HepG2 (cell line): ENCODE results near the gene DPP8. TPM values are rescaled to one million over a fixed set of nuclear protein-coding genes. Genes with fewer than 3 reads are reported as not detected.

Experiments used
- ARHGAP35 ChIP-seq: sonication (generic); formaldehyde crosslinking; IDR thresholded peaks from 2 replicates; pipeline ENCODE4 v1.9.0; 2022; ENCODE audit warnings: mild to moderate bottlenecking, inconsistent platforms, moderate library complexity, missing genetic modification reagents, borderline replicate concordance
- ATM ChIP-seq: fragments of 450-650 bp; IDR thresholded peaks from 2 replicates; pipeline ENCODE4 v1.7.1; 2017; ENCODE audit warnings: mild to moderate bottlenecking, borderline replicate concordance
- BRCA1 ChIP-seq: sonication (generic); formaldehyde crosslinking; IDR thresholded peaks from 2 replicates; pipeline ENCODE4 v1.4.0; 2020; ENCODE audit warnings: missing genetic modification reagents
- CBX2 ChIP-seq, 2 experiments: fragments of 200-600 bp in 1 of 2; sonication (generic); formaldehyde crosslinking in 1 of 2; IDR thresholded peaks; 2 replicates each; pipeline versions ENCODE4 v1.7.0 to v1.8.1; 2018 to 2022; ENCODE audit warnings: low read depth in 2 of 2, low read length in 1 of 2, mild to moderate bottlenecking in 1 of 2, missing genetic modification reagents in 1 of 2
- CEBPG ChIP-seq: IDR thresholded peaks from 2 replicates; pipeline ENCODE4 v1.6.1; 2016
- CENPX ChIP-seq: sonication (generic); formaldehyde crosslinking; IDR thresholded peaks from 2 replicates; pipeline ENCODE4 v1.9.0; 2021; ENCODE audit warnings: mild to moderate bottlenecking, missing genetic modification reagents, moderate library complexity
- KAT2B ChIP-seq: fragments of 150-350 bp; IDR thresholded peaks from 2 replicates; pipeline ENCODE4 v1.6.1; 2014; ENCODE audit warnings: low read depth, low read length, borderline replicate concordance
- KDM3A ChIP-seq: IDR thresholded peaks from 2 replicates; pipeline ENCODE4 v1.6.1; 2018; ENCODE audit warnings: low read depth, missing compliant biosample characterization
- MEIS2 ChIP-seq: sonication (generic); formaldehyde crosslinking; IDR thresholded peaks from 2 replicates; pipeline ENCODE4 v1.9.0; 2021; ENCODE audit warnings: mild to moderate bottlenecking, missing genetic modification reagents
- NCOA5 ChIP-seq: sonication (generic); formaldehyde crosslinking; IDR thresholded peaks from 2 replicates; pipeline ENCODE4 v1.4.0; 2020; ENCODE audit warnings: missing genetic modification reagents
- NFYB ChIP-seq: sonication (generic); formaldehyde crosslinking; IDR thresholded peaks from 2 replicates; pipeline ENCODE4 v1.4.0; 2020; ENCODE audit warnings: missing genetic modification reagents
- PRMT3 ChIP-seq: sonication (generic); formaldehyde crosslinking; IDR thresholded peaks from 2 replicates; pipeline ENCODE4 v1.8.1; 2022; ENCODE audit warnings: low read depth, mild to moderate bottlenecking, moderate library complexity, missing genetic modification reagents, borderline replicate concordance
- RNF2 ChIP-seq: fragments of 450-650 bp; conservative IDR thresholded peaks from 2 replicates; pipeline ENCODE4 v1.6.1; 2016; ENCODE audit warnings: low read depth
- SP4 ChIP-seq: sonication (generic); formaldehyde crosslinking; IDR thresholded peaks from 2 replicates; pipeline ENCODE4 v1.8.1; 2023; ENCODE audit warnings: mild to moderate bottlenecking, missing genetic modification reagents
- TBX2 ChIP-seq: sonication (generic); formaldehyde crosslinking; IDR thresholded peaks from 2 replicates; pipeline ENCODE4 v1.5.0; 2020; ENCODE audit warnings: missing genetic modification reagents, mild to moderate bottlenecking, borderline replicate concordance
- WIZ ChIP-seq: sonication (generic); formaldehyde crosslinking; IDR thresholded peaks from 2 replicates; pipeline ENCODE4 v1.5.1; 2020; ENCODE audit warnings: mild to moderate bottlenecking, missing genetic modification reagents
- ZNF234 ChIP-seq: sonication (generic); formaldehyde crosslinking; conservative IDR thresholded peaks from 2 replicates; pipeline ENCODE4 v1.5.1; 2020; ENCODE audit warnings: mild to moderate bottlenecking, missing genetic modification reagents
- ZNF468 ChIP-seq: sonication (generic); formaldehyde crosslinking; IDR thresholded peaks from 2 replicates; pipeline ENCODE4 v1.8.0; 2022; ENCODE audit warnings: mild to moderate bottlenecking, moderate library complexity, missing genetic modification reagents
- ZNF501 ChIP-seq: sonication (generic); formaldehyde crosslinking; IDR thresholded peaks from 2 replicates; pipeline ENCODE4 v1.5.1; 2020; ENCODE audit warnings: mild to moderate bottlenecking, moderate library complexity, missing genetic modification reagents
- ZNF615 ChIP-seq: sonication (generic); formaldehyde crosslinking; IDR thresholded peaks from 2 replicates; pipeline ENCODE4 v1.5.0; 2020; ENCODE audit warnings: mild to moderate bottlenecking, missing genetic modification reagents, borderline replicate concordance
- ZNF766 ChIP-seq: sonication (generic); formaldehyde crosslinking; IDR thresholded peaks from 2 replicates; pipeline ENCODE4 v1.5.0; 2020; ENCODE audit warnings: missing genetic modification reagents, borderline replicate concordance
- ZNF841 ChIP-seq: sonication (generic); formaldehyde crosslinking; IDR thresholded peaks from 2 replicates; pipeline ENCODE4 v1.8.1; 2023; ENCODE audit warnings: missing genetic modification reagents, borderline replicate concordance
- ZSCAN25 ChIP-seq: sonication (generic); formaldehyde crosslinking; IDR thresholded peaks from 2 replicates; pipeline ENCODE4 v1.8.0; 2022; ENCODE audit warnings: mild to moderate bottlenecking, missing genetic modification reagents
- polyA plus RNA-seq, 8 experiments: library from polyadenylated mRNA; depleted of rRNA in 3 of 8; stranded (reverse) in 7 of 8; unstranded in 1 of 8; fragments of >200 nt; fragmentation: Illumina TruSeq in 4 of 8; extraction: Trizol in 4 of 8; gene quantifications; 2 replicates each; pipeline versions ENCODE4 v1.2.1 to v1.2.3, GENCODE V29; 2011 to 2016; ENCODE audit warnings: low read depth in 4 of 8, missing spikeins in 1 of 8, mixed read lengths in 1 of 8; ENCODE audit not compliant: insufficient read depth in 1 of 8
- total RNA-seq, 5 experiments: library from RNA; depleted of rRNA; stranded (reverse); fragments of >200 nt; fragmentation: Illumina TruSeq; extraction: Trizol; gene quantifications; 2 replicates each; pipeline ENCODE4 v1.2.3, GENCODE V29; 2016; ENCODE audit warnings: low read depth in 1 of 5
- TF ChIP-seq, protein P1 (sequence below): sonication (generic); formaldehyde crosslinking; IDR thresholded peaks from 2 replicates; pipeline ENCODE4; 2020; ENCODE audit warnings: missing genetic modification reagents, mild to moderate bottlenecking, borderline replicate concordance
- TF ChIP-seq, protein P2 (sequence below): sonication (generic); formaldehyde crosslinking; IDR thresholded peaks from 2 replicates; pipeline ENCODE4 v1.5.1; 2020; ENCODE audit warnings: missing genetic modification reagents, mild to moderate bottlenecking, borderline replicate concordance

The DPP8 gene
- total and polyA plus RNA-seq, 2 of the 13 experiments (the other 11 are each of a cell fraction or from before 2014, with no cell fraction given) = 18.0 to 26.3 TPM

DNA sequence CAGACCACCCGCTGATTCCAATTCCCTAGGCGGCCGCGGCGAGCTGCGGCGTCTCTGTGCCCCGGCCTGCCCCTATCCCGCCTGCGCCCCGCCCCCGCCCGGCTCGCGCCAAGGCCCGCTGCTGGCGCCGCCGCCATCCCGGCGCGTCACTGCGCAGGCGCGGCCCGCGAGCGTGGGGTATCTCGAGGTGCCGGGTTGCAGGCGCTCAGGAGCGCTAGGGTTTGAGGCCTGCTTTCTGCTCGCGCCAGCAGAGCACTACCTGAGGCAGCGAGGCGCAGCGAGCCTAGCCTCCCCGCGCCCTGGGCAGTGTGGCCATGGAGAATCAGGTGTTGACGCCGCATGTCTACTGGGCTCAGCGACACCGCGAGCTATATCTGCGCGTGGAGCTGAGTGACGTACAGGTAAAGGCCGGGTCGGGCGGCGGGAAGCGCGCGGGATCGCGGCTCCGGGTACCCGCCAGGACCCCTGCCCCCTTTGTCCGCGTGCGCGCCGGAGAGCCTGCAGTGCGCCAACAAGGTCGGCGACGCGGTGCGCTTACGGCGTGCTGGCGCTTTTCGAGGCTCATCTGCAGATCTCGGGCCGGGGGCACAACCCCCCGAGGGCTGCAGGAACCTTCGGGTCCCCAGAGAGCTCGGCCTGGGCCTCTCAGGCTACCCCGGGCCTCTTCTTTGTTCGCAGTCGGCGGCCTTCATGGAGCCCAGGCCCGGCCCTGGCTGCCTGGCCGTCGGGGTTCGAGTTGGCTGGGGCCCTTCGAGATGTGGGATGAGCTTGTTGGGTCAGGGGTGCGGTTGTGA, 13.0 kb upstream of the DPP8 start, which contains the start of gene HACD3 (continued):
- TF ChIP-seq SP4 (CRISPR knock-in tag) (peak; percentile 80), KAT2B (no peak), NFYB (CRISPR knock-in tag) (0 out of 2 replicates have a peak, but pooled peaks have one; percentile 23), ZSCAN25 (CRISPR knock-in tag) (no peak), ZNF766 (CRISPR knock-in tag) (peak; percentile 87), ZNF841 (CRISPR knock-in tag) (0 out of 2 replicates have a peak, but pooled peaks have one; percentile 61), CENPX (CRISPR knock-in tag) (no peak), NCOA5 (CRISPR knock-in tag) (peak; percentile 55; the same call in 1 of the 2 replicates), CBX2 (IDR thresholded peaks at IDR 0.05; ENCODE audit: low read depth, low read length) (no peak), CBX2 (CRISPR knock-in tag; IDR thresholded peaks at IDR 0.05; ENCODE audit: low read depth) (no peak), BRCA1 (no peak), ZNF468 (CRISPR knock-in tag) (peak; percentile 89; the same call in 1 of the 2 replicates), ARHGAP35 (CRISPR knock-in tag) (peak; percentile 94), ZNF615 (CRISPR knock-in tag) (no peak), KDM3A (CRISPR knock-in tag) (peak; percentile 51; the same call in 1 of the 2 replicates), CEBPG (CRISPR knock-in tag) (no peak), ATM (no peak), MEIS2 (CRISPR knock-in tag) (peak; percentile 81; the same call in 1 of the 2 replicates), ZNF234 (CRISPR knock-in tag) (no peak; the same call in none of the 2 replicates), RNF2 (peak; percentile 90), TBX2 (CRISPR knock-in tag) (peak; percentile 82; the same call in 1 of the 2 replicates), ZNF501 (CRISPR knock-in tag) (peak; percentile 87), WIZ (CRISPR knock-in tag) (0 out of 2 replicates have a peak, but pooled peaks have one; percentile 52), PRMT3 (CRISPR knock-in tag) (no peak)
- TF ChIP-seq, protein P1, sequence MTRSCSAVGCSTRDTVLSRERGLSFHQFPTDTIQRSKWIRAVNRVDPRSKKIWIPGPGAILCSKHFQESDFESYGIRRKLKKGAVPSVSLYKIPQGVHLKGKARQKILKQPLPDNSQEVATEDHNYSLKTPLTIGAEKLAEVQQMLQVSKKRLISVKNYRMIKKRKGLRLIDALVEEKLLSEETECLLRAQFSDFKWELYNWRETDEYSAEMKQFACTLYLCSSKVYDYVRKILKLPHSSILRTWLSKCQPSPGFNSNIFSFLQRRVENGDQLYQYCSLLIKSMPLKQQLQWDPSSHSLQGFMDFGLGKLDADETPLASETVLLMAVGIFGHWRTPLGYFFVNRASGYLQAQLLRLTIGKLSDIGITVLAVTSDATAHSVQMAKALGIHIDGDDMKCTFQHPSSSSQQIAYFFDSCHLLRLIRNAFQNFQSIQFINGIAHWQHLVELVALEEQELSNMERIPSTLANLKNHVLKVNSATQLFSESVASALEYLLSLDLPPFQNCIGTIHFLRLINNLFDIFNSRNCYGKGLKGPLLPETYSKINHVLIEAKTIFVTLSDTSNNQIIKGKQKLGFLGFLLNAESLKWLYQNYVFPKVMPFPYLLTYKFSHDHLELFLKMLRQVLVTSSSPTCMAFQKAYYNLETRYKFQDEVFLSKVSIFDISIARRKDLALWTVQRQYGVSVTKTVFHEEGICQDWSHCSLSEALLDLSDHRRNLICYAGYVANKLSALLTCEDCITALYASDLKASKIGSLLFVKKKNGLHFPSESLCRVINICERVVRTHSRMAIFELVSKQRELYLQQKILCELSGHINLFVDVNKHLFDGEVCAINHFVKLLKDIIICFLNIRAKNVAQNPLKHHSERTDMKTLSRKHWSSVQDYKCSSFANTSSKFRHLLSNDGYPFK (CRISPR knock-in tag) = peak; percentile 65; the same call in 1 of the 2 replicates
- TF ChIP-seq, protein P2, sequence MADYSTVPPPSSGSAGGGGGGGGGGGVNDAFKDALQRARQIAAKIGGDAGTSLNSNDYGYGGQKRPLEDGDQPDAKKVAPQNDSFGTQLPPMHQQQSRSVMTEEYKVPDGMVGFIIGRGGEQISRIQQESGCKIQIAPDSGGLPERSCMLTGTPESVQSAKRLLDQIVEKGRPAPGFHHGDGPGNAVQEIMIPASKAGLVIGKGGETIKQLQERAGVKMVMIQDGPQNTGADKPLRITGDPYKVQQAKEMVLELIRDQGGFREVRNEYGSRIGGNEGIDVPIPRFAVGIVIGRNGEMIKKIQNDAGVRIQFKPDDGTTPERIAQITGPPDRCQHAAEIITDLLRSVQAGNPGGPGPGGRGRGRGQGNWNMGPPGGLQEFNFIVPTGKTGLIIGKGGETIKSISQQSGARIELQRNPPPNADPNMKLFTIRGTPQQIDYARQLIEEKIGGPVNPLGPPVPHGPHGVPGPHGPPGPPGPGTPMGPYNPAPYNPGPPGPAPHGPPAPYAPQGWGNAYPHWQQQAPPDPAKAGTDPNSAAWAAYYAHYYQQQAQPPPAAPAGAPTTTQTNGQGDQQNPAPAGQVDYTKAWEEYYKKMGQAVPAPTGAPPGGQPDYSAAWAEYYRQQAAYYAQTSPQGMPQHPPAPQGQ (CRISPR knock-in tag) = peak; percentile 96; the same call in 1 of the 2 replicates
